K562 (cell line): ENCODE results near the gene SERTAD2. TPM values are rescaled to one million over a fixed set of nuclear protein-coding genes. Genes with fewer than 3 reads are reported as not detected.

Source experiments
- CBFA2T2 ChIP-seq: fragments of 450-650 bp; conservative IDR thresholded peaks from 2 replicates; pipeline ENCODE4 v1.6.1; 2017; ENCODE audit warnings: mild to moderate bottlenecking
- CEBPB ChIP-seq: fragments of 450-650 bp; IDR thresholded peaks from 2 replicates; pipeline ENCODE4 v1.6.1; 2016; ENCODE audit warnings: missing genetic modification characterization, missing compliant biosample characterization
- CTBP1 ChIP-seq: fragments of 450-650 bp; IDR thresholded peaks from 2 replicates; pipeline ENCODE4 v1.6.1; 2016; ENCODE audit warnings: borderline replicate concordance
- CXXC5 ChIP-seq: fragments of 250-450 bp; sonication (Bioruptor Pico); IDR thresholded peaks from 2 replicates; pipeline ENCODE4 v1.8.0; 2022; ENCODE audit warnings: inconsistent platforms, mild to moderate bottlenecking, moderate library complexity
- E2F3 ChIP-seq: fragments of 250-450 bp; sonication (Bioruptor Pico); IDR thresholded peaks from 2 replicates; pipeline ENCODE4 v1.4.0; 2020; ENCODE audit warnings: mild to moderate bottlenecking
- GTF2B ChIP-seq: IDR thresholded peaks from 2 replicates; pipeline ENCODE4 v1.6.1; 2011; ENCODE audit not compliant: insufficient read length; ENCODE audit errors: extremely low read depth
- HMGN3 ChIP-seq: IDR thresholded peaks from 2 replicates; pipeline ENCODE4 v1.6.1; 2011; ENCODE audit warnings: borderline replicate concordance, low read depth, mild to moderate bottlenecking, mixed read lengths, low read length; ENCODE audit not compliant: insufficient read length; ENCODE audit errors: extremely low read depth
- MYC ChIP-seq, 2 experiments: fragments of 250-450 bp in 1 of 2; sonication (Bioruptor Pico) in 1 of 2; IDR thresholded peaks; 2 replicates each; pipeline versions ENCODE4 v1.5.1 to v1.6.1; 2012 to 2021; ENCODE audit warnings: low read depth in 2 of 2, borderline replicate concordance in 1 of 2, improper control_type of control experiment in 1 of 2, low read length in 1 of 2, mild to moderate bottlenecking in 1 of 2, moderate library complexity in 1 of 2
- NCOA1 ChIP-seq: fragments of 450-650 bp; IDR thresholded peaks from 2 replicates; pipeline ENCODE4 v1.6.1; 2016; ENCODE audit warnings: low read depth
- NR2C2 ChIP-seq, 2 experiments: fragments of 200-800 bp in 1 of 2; sonication (Bioruptor generic) in 1 of 2; sonication (generic) in 1 of 2; formaldehyde crosslinking in 1 of 2; IDR thresholded peaks; 2 replicates each; pipeline versions ENCODE4 v1.6.1 to v1.8.0; 2016 to 2022; ENCODE audit warnings: mild to moderate bottlenecking in 1 of 2, missing compliant biosample characterization in 1 of 2, missing genetic modification characterization in 1 of 2, missing genetic modification reagents in 1 of 2
- NRF1 ChIP-seq, 2 experiments: fragments of 450-650 bp; IDR thresholded peaks in 1 of 2; conservative IDR thresholded peaks in 1 of 2; 2 replicates each; pipeline ENCODE4 v1.6.1; 2014; ENCODE audit warnings: mild to moderate bottlenecking in 2 of 2
- POLR2A ChIP-seq: fragments of 450-650 bp; conservative IDR thresholded peaks from 2 replicates; pipeline ENCODE4 v1.6.1; 2016
- RBBP5 ChIP-seq: fragments of 200-600 bp; sonication (generic); IDR thresholded peaks from 2 replicates; pipeline ENCODE4 v1.6.1; 2012; ENCODE audit warnings: borderline replicate concordance, mild to moderate bottlenecking, low read length, control low read depth, inconsistent platforms; ENCODE audit not compliant: insufficient read depth, poor library complexity, severe bottlenecking
- SMARCA4 ChIP-seq: fragments of 450-650 bp; IDR thresholded peaks from 2 replicates; pipeline ENCODE4 v1.6.1; 2016
- SP2 ChIP-seq: IDR thresholded peaks from 2 replicates; pipeline ENCODE4 v1.6.1; 2011; ENCODE audit warnings: mild to moderate bottlenecking, low read depth, low read length, moderate library complexity; ENCODE audit not compliant: poor library complexity, severe bottlenecking; ENCODE audit errors: extremely low read depth
- XRCC3 ChIP-seq: fragments of 450-650 bp; IDR thresholded peaks from 2 replicates; pipeline ENCODE4 v1.6.1; 2017; ENCODE audit warnings: mild to moderate bottlenecking, moderate library complexity
- ZBTB17 ChIP-seq: fragments of 450-650 bp; formaldehyde crosslinking; IDR thresholded peaks from 2 replicates; pipeline ENCODE4 v1.4.0; 2020; ENCODE audit warnings: mild to moderate bottlenecking
- ZBTB2 ChIP-seq: fragments of 450-650 bp; IDR thresholded peaks from 2 replicates; pipeline ENCODE4 v1.6.1; 2016; ENCODE audit warnings: antibody characterized with exemption
- ZEB2 ChIP-seq: fragments of 450-650 bp; IDR thresholded peaks from 2 replicates; pipeline ENCODE4 v1.6.1; 2016
- ZFP91 ChIP-seq: sonication (generic); formaldehyde crosslinking; IDR thresholded peaks from 2 replicates; pipeline ENCODE4 v1.8.0; 2022; ENCODE audit warnings: mild to moderate bottlenecking, missing genetic modification reagents
- ZFPM2 ChIP-seq: fragments of 250-450 bp; sonication (Bioruptor Pico); IDR thresholded peaks from 2 replicates; pipeline ENCODE4 v1.5.1; 2022; ENCODE audit warnings: mild to moderate bottlenecking
- ZFX ChIP-seq: sonication (generic); formaldehyde crosslinking; IDR thresholded peaks from 2 replicates; pipeline ENCODE4 v1.8.0; 2022; ENCODE audit warnings: mild to moderate bottlenecking, missing genetic modification reagents, moderate library complexity
- ZNF324 ChIP-seq: fragments of 250-450 bp; sonication (Bioruptor Pico); IDR thresholded peaks from 2 replicates; pipeline ENCODE4 v1.4.0; 2020; ENCODE audit warnings: mild to moderate bottlenecking
- ZNF445 ChIP-seq: fragments of 250-450 bp; sonication (Bioruptor Pico); IDR thresholded peaks from 2 replicates; pipeline ENCODE4 v1.4.0; 2020; ENCODE audit warnings: low read depth, mild to moderate bottlenecking, moderate library complexity
- ZNF512 ChIP-seq: IDR thresholded peaks from 2 replicates; pipeline ENCODE4 v1.6.1; 2016; ENCODE audit warnings: missing genetic modification characterization, missing compliant biosample characterization
- polyA plus RNA-seq, 8 experiments: library from polyadenylated mRNA; depleted of rRNA in 4 of 8; stranded (reverse) in 5 of 8; unstranded in 3 of 8; fragments of >200 nt; fragmentation: Nextera tagmentation in 2 of 8; fragmentation: Illumina TruSeq in 1 of 8; extraction: Ambion mirVana in 2 of 8; extraction: Trizol in 1 of 8; gene quantifications; 2 replicates each; pipeline versions ENCODE4 v1.2.1 to v1.2.3, GENCODE V29; 2011 to 2014; ENCODE audit warnings: inconsistent platforms in 1 of 8, missing spikeins in 1 of 8
- total RNA-seq, 7 experiments: library from RNA; depleted of rRNA in 6 of 7; stranded (reverse); fragments of >200 nt in 6 of 7; fragmentation: Illumina TruSeq in 2 of 7; extraction: Trizol in 2 of 7; gene quantifications; 2 replicates each; pipeline versions ENCODE4 v1.2.1 to v1.2.3, GENCODE V29; 2011 to 2021; ENCODE audit warnings: low replicate concordance in 1 of 7

Gene SERTAD2
- total and polyA plus RNA-seq, 9 of the 15 experiments (the other 6 are each of a cell fraction or from before 2014, with no cell fraction given): 3.0 to 12.5 (median 6.1) TPM

- peak; percentile 90 for TF ChIP-seq CBFA2T2
- TF ChIP-seq MYC (IDR thresholded peaks at IDR 0.05; ENCODE audit: low read depth, low read length): peak; percentile 46; the same call in 1 of the 2 replicates
- TF ChIP-seq MYC (CRISPR knock-in tag; IDR thresholded peaks at IDR 0.05; ENCODE audit: borderline replicate concordance, low read depth): no peak
- no peak for TF ChIP-seq POLR2A
- TF ChIP-seq XRCC3: no peak
- TF ChIP-seq CEBPB (tag): peak; percentile 94
- TF ChIP-seq ZFP91 (CRISPR knock-in tag): no peak
- peak; percentile 43 for TF ChIP-seq ZFX
- TF ChIP-seq ZNF324 (CRISPR knock-in tag): no peak
- no peak for TF ChIP-seq ZFPM2 (CRISPR knock-in tag)
- peak; percentile 83; the same call in 1 of the 2 replicates for TF ChIP-seq ZBTB2
- peak; percentile 86; the same call in 1 of the 2 replicates for TF ChIP-seq SMARCA4
- TF ChIP-seq RBBP5: peak; percentile 13
- no peak for TF ChIP-seq SP2
- no peak for TF ChIP-seq ZNF445 (CRISPR knock-in tag)
- TF ChIP-seq GTF2B: no peak
- TF ChIP-seq ZBTB17 (CRISPR knock-in tag): no peak
- TF ChIP-seq HMGN3: peak; percentile 45
- peak; percentile 36 to 46; a peak in 3 of 4 replicates for TF ChIP-seq NRF1 (conservative IDR thresholded peaks at IDR 0.05 in 1 of 2, IDR thresholded peaks at IDR 0.05 in 1 of 2)
- no peak for TF ChIP-seq E2F3
- no peak for TF ChIP-seq ZNF512 (tag)
- peak; percentile 30; the same call in 1 of the 2 replicates for TF ChIP-seq CTBP1
- TF ChIP-seq ZEB2: peak; percentile 62; the same call in 1 of the 2 replicates
- peak; percentile 72 for TF ChIP-seq CXXC5 (CRISPR knock-in tag)
- peak; percentile 52; the same call in 1 of the 2 replicates for TF ChIP-seq NCOA1
- no peak for TF ChIP-seq NR2C2 (CRISPR knock-in tag; IDR thresholded peaks at IDR 0.05)
- TF ChIP-seq NR2C2 (tag; IDR thresholded peaks at IDR 0.05): no peak
Observed at GRCh38 chr2:64649013-64649484, 4.7 kb downstream of the SERTAD2 start (continued).
